H9 (cell line): Measurements from ENCODE around the gene PGBD5. TPM values are rescaled to one million over a fixed set of nuclear protein-coding genes. Genes with fewer than 3 reads are reported as not detected.

ENCODE experiments used
- DNase-seq: peaks from one replicate; pipeline ENCODE4 v3.0.0-alpha.2; 2017
- H2AFZ ChIP-seq: one replicate; pipeline ENCODE4 v1.6.1; 2013; ENCODE audit warnings: mild to moderate bottlenecking, low read length, control low read depth, moderate library complexity
- H2AK5ac ChIP-seq: 2 replicates; pipeline ENCODE4 v1.6.1; 2013; ENCODE audit warnings: low read length, control low read depth, mixed read lengths; ENCODE audit not compliant: insufficient read length
- H2BK120ac ChIP-seq: one replicate; pipeline ENCODE4 v1.6.1; 2013; ENCODE audit warnings: low read depth, mild to moderate bottlenecking, low read length, control low read depth, inconsistent platforms; ENCODE audit not compliant: poor library complexity, severe bottlenecking
- H2BK12ac ChIP-seq: 2 replicates; pipeline ENCODE4 v1.6.1; 2013; ENCODE audit warnings: low read length, control low read depth, mixed read lengths, low read depth; ENCODE audit not compliant: insufficient read length
- H2BK15ac ChIP-seq: 2 replicates; pipeline ENCODE4 v1.6.1; 2013; ENCODE audit warnings: low read depth, low read length, control low read depth
- H2BK20ac ChIP-seq: one replicate; pipeline ENCODE4 v1.6.1; 2013; ENCODE audit warnings: low read depth, mild to moderate bottlenecking, low read length, control low read depth, inconsistent platforms; ENCODE audit not compliant: poor library complexity, severe bottlenecking
- H2BK5ac ChIP-seq: 2 replicates; pipeline ENCODE4 v1.6.1; 2013; ENCODE audit warnings: low read length, control low read depth, mixed read lengths; ENCODE audit not compliant: insufficient read length
- H3K14ac ChIP-seq: 2 replicates; pipeline ENCODE4 v1.6.1; 2013; ENCODE audit warnings: low read length, control low read depth; ENCODE audit not compliant: insufficient read depth
- H3K18ac ChIP-seq: 2 replicates; pipeline ENCODE4 v1.6.1; 2013; ENCODE audit warnings: low read depth, mild to moderate bottlenecking, mixed read lengths, low read length, control low read depth; ENCODE audit not compliant: insufficient read length
- H3K23ac ChIP-seq: 2 replicates; pipeline ENCODE4 v1.6.1; 2013; ENCODE audit warnings: low read length, control low read depth, mixed read lengths, low read depth; ENCODE audit not compliant: insufficient read length
- H3K23me2 ChIP-seq: 2 replicates; pipeline ENCODE4 v1.6.1; 2013; ENCODE audit warnings: low read depth, mild to moderate bottlenecking, mixed read lengths, low read length, control low read depth; ENCODE audit not compliant: insufficient read length, poor library complexity, severe bottlenecking
- H3K27ac ChIP-seq: 2 replicates; pipeline ENCODE4 v1.5.1; 2013; ENCODE audit warnings: low read length, control low read depth, mixed read lengths, low read depth; ENCODE audit not compliant: insufficient read length
- H3K27me3 ChIP-seq: 2 replicates; pipeline ENCODE4 v1.6.1; 2013; ENCODE audit warnings: low read length, control low read depth, inconsistent platforms; ENCODE audit not compliant: insufficient read depth
- H3K4ac ChIP-seq: 2 replicates; pipeline ENCODE4 v1.6.1; 2013; ENCODE audit warnings: low read depth, mild to moderate bottlenecking, control low read depth, inconsistent platforms, low read length, moderate library complexity
- H3K4me1 ChIP-seq: 2 replicates; pipeline ENCODE4 v1.6.1; 2013; ENCODE audit warnings: low read length, control low read depth, inconsistent platforms; ENCODE audit not compliant: insufficient read depth
- H3K4me2 ChIP-seq: 2 replicates; pipeline ENCODE4 v1.6.1; 2013; ENCODE audit warnings: low read length, control low read depth, mixed read lengths; ENCODE audit not compliant: insufficient read length, insufficient read depth
- H3K56ac ChIP-seq: 2 replicates; pipeline ENCODE4 v1.6.1; 2013; ENCODE audit warnings: low read depth, mild to moderate bottlenecking, mixed read lengths, low read length, control low read depth; ENCODE audit not compliant: insufficient read length
- H3K79me1 ChIP-seq: 2 replicates; pipeline ENCODE4 v1.6.1; 2013; ENCODE audit warnings: low read depth, mild to moderate bottlenecking, moderate library complexity, low read length, control low read depth, inconsistent platforms; ENCODE audit not compliant: insufficient read depth, poor library complexity, severe bottlenecking
- H3K79me2 ChIP-seq: 2 replicates; pipeline ENCODE4 v1.6.1; 2013; ENCODE audit warnings: low read length, control low read depth, inconsistent platforms; ENCODE audit not compliant: insufficient read depth
- H3K9ac ChIP-seq: 2 replicates; pipeline ENCODE4 v1.6.1; 2013; ENCODE audit warnings: low read length, control low read depth, mixed read lengths; ENCODE audit not compliant: insufficient read length; ENCODE audit errors: extremely low read depth
- H3K9me3 ChIP-seq: one replicate; pipeline ENCODE4 v1.6.1; 2013; ENCODE audit warnings: low read depth, low read length, inconsistent platforms; ENCODE audit not compliant: control insufficient read depth
- H3T11ph ChIP-seq: one replicate; pipeline ENCODE4 v1.6.1; 2013; ENCODE audit warnings: mild to moderate bottlenecking, low read length, control low read depth, inconsistent platforms
- H4K20me1 ChIP-seq: one replicate; pipeline ENCODE4 v1.6.1; 2013; ENCODE audit not compliant: control insufficient read depth, insufficient read length, insufficient read depth
- H4K5ac ChIP-seq: 2 replicates; pipeline ENCODE4 v1.6.1; 2013; ENCODE audit warnings: low read depth, mild to moderate bottlenecking, mixed read lengths, low read length, control low read depth; ENCODE audit not compliant: insufficient read length
- H4K8ac ChIP-seq: replicated peaks from 2 replicates; pipeline ENCODE4 v1.6.1; 2013; ENCODE audit warnings: low read length, control low read depth, mixed read lengths, low read depth; ENCODE audit not compliant: insufficient read length
- H4K91ac ChIP-seq: 2 replicates; pipeline ENCODE4 v1.6.1; 2013; ENCODE audit warnings: low read depth, mild to moderate bottlenecking, moderate library complexity, mixed read lengths, low read length, control low read depth; ENCODE audit not compliant: insufficient read length
- H3K27ac Mint-ChIP-seq, 3 experiments: 2 replicates in 2 of 3; 3 replicates in 1 of 3; pipeline ENCODE4 v1.8.0; 2020 to 2021; ENCODE audit warnings: mixed read lengths in 3 of 3, mild to moderate bottlenecking in 1 of 3, moderate library complexity in 1 of 3
- H3K27me3 Mint-ChIP-seq: 2 replicates; pipeline ENCODE4 v1.8.0; 2021; ENCODE audit warnings: low read depth, mild to moderate bottlenecking, moderate library complexity, mixed read lengths
- H3K36me3 Mint-ChIP-seq, 3 experiments: 2 replicates in 2 of 3; 3 replicates in 1 of 3; pipeline ENCODE4 v1.8.0; 2020 to 2021; ENCODE audit warnings: low read depth in 3 of 3, mixed read lengths in 3 of 3; ENCODE audit not compliant: insufficient read depth in 1 of 3
- H3K4me1 Mint-ChIP-seq, 2 experiments: 2 replicates each; pipeline ENCODE4 v1.8.0; 2020; ENCODE audit warnings: mixed read lengths in 2 of 2
- H3K4me3 Mint-ChIP-seq, 2 experiments: 2 replicates in 1 of 2; 3 replicates in 1 of 2; pipeline ENCODE4 v1.8.0; 2020 to 2021; ENCODE audit warnings: mild to moderate bottlenecking in 2 of 2, mixed read lengths in 2 of 2, moderate library complexity in 1 of 2
- H3K9me3 Mint-ChIP-seq, 2 experiments: 2 replicates in 1 of 2; 3 replicates in 1 of 2; pipeline ENCODE4 v1.8.0; 2020; ENCODE audit warnings: mild to moderate bottlenecking in 2 of 2, mixed read lengths in 2 of 2, moderate library complexity in 1 of 2
- CTCF ChIP-seq: fragments of 200-600 bp; sonication (generic); conservative IDR thresholded peaks from 3 replicates; pipeline ENCODE4 v1.8.0; 2021; ENCODE audit warnings: antibody characterized with exemption, mild to moderate bottlenecking
- WGBS: extraction: QIAGEN DNeasy Blood & Tissue Kit; methylation state at CpG from one replicate; pipeline ENCODE4 v1.1.7; 2013; ENCODE audit warnings: missing lambda C conversion rate, low lambda C conversion rate, mixed read lengths; ENCODE audit not compliant: insufficient read length; ENCODE audit errors: extremely low coverage; 5-methylcytosine and 5-hydroxymethylcytosine counted together
- total RNA-seq: library from RNA; stranded (reverse); gene quantifications from 2 replicates; pipeline ENCODE4 v1.2.1, GENCODE V29; 2021

The PGBD5 gene
- total RNA-seq, 1 experiment from 2014 or later: 19.1 TPM

GRCh38 chr1:230362949-230363348, 63.2 kb downstream of the PGBD5 start:
- Mint-ChIP-seq H3K27me3 (no peaks in the 10 kb centered on the region), H3K36me3 (peaks cover 1 to 6% (median 6%) of the 10 kb centered on the region in 3 experiments; a peak in 4 of 7 replicates), H3K9me3 (no peaks in the 10 kb centered on the region), H3K4me3 (no peak overlapping the region), H3K4me1 (peaks cover 19 to 33% of the 10 kb centered on the region in 2 experiments), H3K27ac (peak overlapping the region in 1 of 3 experiments; percentile 7; a peak in 2 of 7 replicates)
- Histone ChIP-seq H3K18ac (no peak overlapping the region), H3K4me2 (no peak overlapping the region), H3K4me1 (no peaks in the 10 kb centered on the region; the same call in 1 of the 2 replicates), H2AFZ (no peak overlapping the region), H3K27me3 (no peaks in the 10 kb centered on the region), H3K14ac (no peak overlapping the region), H3K79me2 (no peaks in the 10 kb centered on the region), H3T11ph (no peak overlapping the region), H3K23me2 (no peaks in the 10 kb centered on the region), H2BK12ac (no peak overlapping the region), H3K9me3 (no peaks in the 10 kb centered on the region), H2BK5ac (no peak overlapping the region), H3K79me1 (no peaks in the 10 kb centered on the region), H3K23ac (no peak overlapping the region), H2BK15ac (no peak overlapping the region), H4K5ac (no peak overlapping the region), H2BK120ac (no peak overlapping the region), H3K27ac (no peak overlapping the region), H3K9ac (no peak overlapping the region), H4K8ac (no peak overlapping the region), H4K20me1 (no peaks in the 10 kb centered on the region), H3K56ac (no peak overlapping the region), H3K4ac (no peak overlapping the region), H2BK20ac (no peak overlapping the region), H4K91ac (no peak overlapping the region), H2AK5ac (no peak overlapping the region)
- DNase-seq: no peak
- no CpG with 5 or more reads among the region's 8 CpGs for WGBS
- no peak for TF ChIP-seq CTCF
